ENCODE measurements around the gene NGEF.
A peak's percentile ranks its signal among the peaks of the same experiment; 100 is the strongest.

- TF ChIP-seq CTCF (IDR thresholded peaks at IDR 0.05) (peak; percentile 96), REST (IDR thresholded peaks at IDR 0.05; ENCODE audit: low read depth, low read length) (no peak), POLR2AphosphoS5 (IDR thresholded peaks at IDR 0.05; ENCODE audit: low read depth, low read length) (no peak), USF2 (IDR thresholded peaks at IDR 0.05; ENCODE audit: borderline replicate concordance, low read depth, low read length) (no peak), NRF1 (IDR thresholded peaks at IDR 0.05; ENCODE audit: low read depth, low read length) (no peak), USF1 (IDR thresholded peaks at IDR 0.05; ENCODE audit: borderline replicate concordance, low read depth) (no peak), FOXM1 (IDR thresholded peaks at IDR 0.05; ENCODE audit: low read depth) (no peak), RFX5 (IDR thresholded peaks at IDR 0.05; ENCODE audit: low read length) (no peak), ZBTB33 (IDR thresholded peaks at IDR 0.05; ENCODE audit: borderline replicate concordance, low read depth) (no peak), RAD21 (IDR thresholded peaks at IDR 0.05; ENCODE audit: low read length) (peak; percentile 61), MXI1 (IDR thresholded peaks at IDR 0.05; ENCODE audit: low read depth, low read length) (no peak), RXRA (IDR thresholded peaks at IDR 0.05; ENCODE audit: borderline replicate concordance, low read depth) (no peak), ELF1 (IDR thresholded peaks at IDR 0.05) (no peak)
Measured at GRCh38 chr2:233053928-233054784, 41.1 kb upstream of the NGEF start.
